C4-2B (cell line): ENCODE results near the gene PDGFC.

Experiments used
- CTCF ChIP-seq: fragments of 450-650 bp; conservative IDR thresholded peaks from 2 replicates; pipeline ENCODE4 v1.5.1; 2017; ENCODE audit warnings: mild to moderate bottlenecking
- ZFX ChIP-seq: fragments of 450-650 bp; IDR thresholded peaks from 2 replicates; pipeline ENCODE4 v1.6.1; 2017

GRCh38 chr4:156764846-156765245 lies 206.8 kb downstream of the PDGFC start:
- no peak for TF ChIP-seq ZFX
- TF ChIP-seq CTCF, result no peak
